Metanephros (tissue), 1 donor: ENCODE data around the gene ETV2. TPM values are rescaled to one million over a fixed set of nuclear protein-coding genes. Genes with fewer than 3 reads are reported as not detected.

Source experiments
- total RNA-seq: library from RNA; depleted of rRNA; stranded (reverse); fragments of >200 nt; gene quantifications from one replicate; pipeline ENCODE4 v1.2.3, GENCODE V29; 2014

ETV2 gene
- 0.47 TPM for total RNA-seq

GRCh38 chr19:35641515-35642151, at the start of gene ETV2:
ETV2 (plus strand) TSS chr19:35641745; CDS start chr19:35642461, 716 bp downstream.

GRCh38 chr19:35612559-35613321, 28.8 kb upstream of the ETV2 start, which contains the start of gene HAUS5:
HAUS5 (plus strand) TSS chr19:35612735; CDS start chr19:35612795, 60 bp downstream.

GRCh38 chr19:35628565-35629331, 12.8 kb upstream of the ETV2 start, which contains the start of gene RBM42:
RBM42 (plus strand) TSS chr19:35629036; CDS start chr19:35629154, 118 bp downstream.

GRCh38 chr19:35648017-35648961, 6.7 kb downstream of the ETV2 start, which contains the start of gene COX6B1:
COX6B1 (plus strand) TSS chr19:35648323; CDS start chr19:35651244, 2,921 bp downstream.

GRCh38 chr19:35666251-35666913, 24.8 kb downstream of the ETV2 start, which contains the start of gene UPK1A:
UPK1A (plus strand) TSS chr19:35666517; CDS start chr19:35666813, 296 bp downstream.

Other genes starting within 250 kb of the ETV2 start
- 1.5 TPM for gene FFAR2, start 193.5 kb upstream of the ETV2 start, total RNA-seq
- gene KRTDAP, start 151.3 kb upstream of the ETV2 start, total RNA-seq: not detected
- gene DMKN, start 128.1 kb upstream of the ETV2 start, total RNA-seq: 47.1 TPM
- gene SBSN, start 113.4 kb upstream of the ETV2 start, total RNA-seq: not detected
- gene GAPDHS, start 108.3 kb upstream of the ETV2 start, total RNA-seq: not detected
- gene TMEM147, start 96.1 kb upstream of the ETV2 start, total RNA-seq: 74.1 TPM
- gene ATP4A, start 78.1 kb upstream of the ETV2 start, total RNA-seq: 0.41 TPM
- not detected for gene PMIS2, start 55.6 kb upstream of the ETV2 start, total RNA-seq
- gene HAUS5, start 29.0 kb upstream of the ETV2 start, total RNA-seq: 14.3 TPM
- 40.6 TPM for gene RBM42, start 12.7 kb upstream of the ETV2 start, total RNA-seq
- 303 TPM for gene COX6B1, start 6.6 kb downstream of the ETV2 start, total RNA-seq
- gene UPK1A, start 24.8 kb downstream of the ETV2 start, total RNA-seq: 20.4 TPM
- gene ZBTB32, start 62.8 kb downstream of the ETV2 start, total RNA-seq: not detected
- gene KMT2B, start 76.3 kb downstream of the ETV2 start, total RNA-seq: 28.0 TPM
- 4.5 TPM for gene IGFLR1, start 100.7 kb downstream of the ETV2 start, total RNA-seq
- 14.9 TPM for gene U2AF1L4, start 103.7 kb downstream of the ETV2 start, total RNA-seq
- 22.9 TPM for gene PSENEN, start 103.9 kb downstream of the ETV2 start, total RNA-seq
- 11.3 TPM for gene LIN37, start 106.8 kb downstream of the ETV2 start, total RNA-seq
- gene HSPB6, start 115.3 kb downstream of the ETV2 start, total RNA-seq: 51.6 TPM
- gene PROSER3, start 116.4 kb downstream of the ETV2 start, total RNA-seq: 15.9 TPM
- 27.4 TPM for gene ARHGAP33, start 133.8 kb downstream of the ETV2 start, total RNA-seq
- 14.4 TPM for gene PRODH2, start 171.1 kb downstream of the ETV2 start, total RNA-seq
- 32.8 TPM for gene NPHS1, start 210.8 kb downstream of the ETV2 start, total RNA-seq
- 3.9 TPM for gene KIRREL2, start 215.2 kb downstream of the ETV2 start, total RNA-seq
- gene APLP1, start 226.8 kb downstream of the ETV2 start, total RNA-seq: 10.3 TPM